GM03348 (cell line): Measurements from ENCODE around the gene DMD.
"Not testable (repeated sequence)": the region's sequence is repeated elsewhere in the genome, so short reads cannot be mapped to it uniquely, and the experiment has no call there.

ENCODE experiments used
- DNase-seq: peaks from one replicate; pipeline ENCODE4 v3.0.0; 2012; ENCODE audit warnings: low spot score

Gene DMD

GRCh38 chrX:32268207-32268606, 943.1 kb downstream of the DMD start:
- no peak for DNase-seq

- DNase-seq: no peak
Observed at GRCh38 chrX:32267796-32268195, 943.6 kb downstream of the DMD start.

DNA sequence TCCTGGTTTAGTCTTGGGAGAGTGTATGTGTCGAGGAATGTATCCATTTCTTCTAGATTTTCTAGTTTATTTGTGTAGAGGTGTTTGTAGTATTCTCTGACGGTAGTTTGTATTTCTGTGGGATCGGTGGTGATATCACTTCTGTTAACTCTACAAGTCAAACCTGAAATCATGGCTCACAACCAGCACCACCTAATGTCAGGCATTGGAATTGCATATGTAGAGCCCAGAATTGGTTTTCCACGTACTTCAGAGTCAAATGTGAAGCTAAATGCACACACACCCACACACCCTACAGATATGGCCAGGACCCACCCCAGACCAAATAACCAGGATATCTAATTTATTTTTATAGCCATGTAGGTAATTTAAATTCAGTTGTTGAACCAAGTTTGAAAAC, 964.7 kb downstream of the DMD start:
- DNase-seq: not testable (repeated sequence)

GRCh38 chrX:32195611-32196010, 1015.7 kb downstream of the DMD start:
- DNase-seq: no peak

DNA sequence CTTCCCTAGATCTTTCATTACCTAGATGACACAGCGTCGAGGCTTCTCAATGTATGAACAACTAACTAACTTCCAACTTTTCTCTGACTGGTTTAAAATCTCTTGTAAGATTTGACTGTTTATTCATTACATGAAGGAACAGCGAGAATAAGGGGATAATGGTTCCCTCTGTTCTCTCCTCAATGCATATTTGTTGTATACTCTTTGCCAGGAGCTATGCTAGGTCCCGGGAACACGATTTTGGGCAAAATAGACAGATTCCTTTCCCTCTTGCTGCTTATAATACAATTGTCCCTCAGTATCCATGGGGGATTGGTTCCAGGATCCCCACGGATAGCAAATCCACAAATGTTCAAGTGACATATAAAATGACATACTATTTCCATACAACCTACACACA, 1020.0 kb downstream of the DMD start:
- DNase-seq: no peak

DNA sequence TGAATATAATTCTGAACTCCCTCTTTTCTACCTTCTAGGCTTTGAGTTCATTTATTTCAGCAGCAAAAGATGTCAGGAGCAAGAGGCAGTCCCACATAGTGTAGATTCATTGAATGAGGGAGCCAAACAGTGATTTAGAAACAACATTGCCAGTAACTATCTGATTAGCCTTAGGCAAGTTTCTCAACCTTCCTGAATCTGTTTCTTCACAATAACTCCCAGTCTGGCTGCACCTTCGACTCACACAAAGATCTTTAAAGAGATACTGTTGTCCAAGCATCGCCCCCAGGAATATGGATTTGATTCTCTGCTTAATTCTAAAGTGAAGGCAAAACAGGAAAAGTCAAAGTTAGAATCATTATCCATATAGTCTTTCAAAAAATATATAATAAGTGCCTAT, 1026.2 kb downstream of the DMD start:
- DNase-seq: no peak

- no peak for DNase-seq
Observed at GRCh38 chrX:32183066-32183465, 1028.3 kb downstream of the DMD start.

- DNase-seq: no peak
Observed at GRCh38 chrX:32176510-32176909, 1034.8 kb downstream of the DMD start.

DNA sequence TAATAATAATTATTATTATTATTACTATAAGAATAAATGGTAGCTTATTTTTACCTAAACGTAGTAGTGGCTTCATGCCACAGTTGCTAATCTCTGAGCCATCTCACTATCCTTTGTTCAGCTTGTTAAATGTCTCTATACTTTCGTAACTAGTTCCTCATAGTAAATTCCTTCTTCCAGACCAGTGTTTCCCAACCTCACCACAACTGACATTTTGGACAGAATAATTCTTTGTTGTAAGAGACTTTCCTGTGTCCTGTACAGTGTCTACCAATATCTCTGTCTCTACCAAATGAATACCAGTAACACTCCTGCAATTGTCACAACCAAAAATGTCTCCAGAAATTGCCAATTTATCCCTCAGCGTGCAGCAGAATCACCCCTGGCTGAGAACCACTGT, 1040.9 kb downstream of the DMD start:
- no peak for DNase-seq

GRCh38 chrX:32155044-32155638, 1056.2 kb downstream of the DMD start:
- no peak for DNase-seq

DNA sequence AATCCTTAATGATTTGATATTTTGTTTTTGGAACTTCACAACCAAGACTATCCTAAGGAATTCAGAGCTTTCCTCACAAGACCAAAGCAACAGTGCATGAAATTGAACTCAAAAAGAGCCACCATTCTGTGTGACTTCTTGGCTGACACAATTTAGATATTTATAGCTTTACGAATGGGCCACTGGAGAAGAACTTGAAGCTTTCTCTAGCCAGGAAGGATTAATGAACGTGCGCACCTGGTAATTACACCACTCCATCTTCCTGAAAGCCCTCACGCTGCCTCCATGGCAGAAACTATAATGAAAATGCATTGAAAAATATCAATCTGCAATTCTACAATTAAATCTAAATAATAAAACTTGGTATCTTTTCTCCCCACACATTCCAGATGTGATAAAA, 1057.8 kb downstream of the DMD start:
- DNase-seq: no peak

- no peak for DNase-seq
Observed at GRCh38 chrX:32150141-32150540, 1061.2 kb downstream of the DMD start.

GRCh38 chrX:32141841-32142240, 1069.5 kb downstream of the DMD start:
- DNase-seq: no peak

- no peak for DNase-seq
Observed at GRCh38 chrX:32139476-32139875, 1071.9 kb downstream of the DMD start.

- DNase-seq: no peak
Observed at GRCh38 chrX:32137525-32137924, 1073.8 kb downstream of the DMD start.

DNA sequence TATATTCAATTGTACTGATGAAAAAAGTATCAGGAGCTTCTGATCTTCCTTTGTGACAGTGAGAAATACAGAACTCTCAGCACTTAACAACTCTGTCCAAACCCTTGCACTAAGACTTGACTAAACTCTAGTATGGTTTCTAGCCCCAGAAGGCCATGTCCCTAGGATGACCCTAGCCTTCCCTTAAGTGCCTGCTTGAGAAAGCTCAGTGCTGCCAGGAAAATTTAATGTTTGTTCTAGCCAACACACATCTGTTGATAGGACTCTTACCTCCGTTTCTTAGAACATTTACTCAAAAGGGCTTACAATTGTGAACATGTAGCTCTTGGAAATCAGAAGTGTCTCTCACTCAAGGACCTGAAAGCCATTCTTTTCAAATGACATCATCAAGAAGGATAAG, 1084.4 kb downstream of the DMD start:
- DNase-seq: no peak

DNA sequence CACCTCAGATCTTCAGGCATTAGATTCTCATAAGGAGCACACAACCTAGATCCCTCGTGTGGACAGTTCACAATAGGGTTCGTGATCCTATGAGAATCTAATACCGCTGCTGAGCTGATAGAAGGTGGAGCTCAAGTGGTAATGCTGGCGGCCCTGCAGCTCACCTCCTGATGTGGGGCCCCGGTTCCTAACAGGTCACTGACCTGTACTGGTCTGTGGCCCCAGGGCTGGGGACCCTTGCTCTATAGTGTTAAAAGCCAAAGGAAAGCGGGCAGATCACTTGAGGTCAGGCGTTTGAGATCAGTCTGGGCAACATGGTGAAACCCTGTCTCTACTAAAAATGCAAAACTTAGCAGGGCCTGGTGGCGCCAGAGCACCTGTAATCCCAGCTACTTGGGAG, 1092.5 kb downstream of the DMD start:
- DNase-seq: no peak

- DNase-seq: no peak
Observed at GRCh38 chrX:32116047-32116446, 1095.3 kb downstream of the DMD start.

DNA sequence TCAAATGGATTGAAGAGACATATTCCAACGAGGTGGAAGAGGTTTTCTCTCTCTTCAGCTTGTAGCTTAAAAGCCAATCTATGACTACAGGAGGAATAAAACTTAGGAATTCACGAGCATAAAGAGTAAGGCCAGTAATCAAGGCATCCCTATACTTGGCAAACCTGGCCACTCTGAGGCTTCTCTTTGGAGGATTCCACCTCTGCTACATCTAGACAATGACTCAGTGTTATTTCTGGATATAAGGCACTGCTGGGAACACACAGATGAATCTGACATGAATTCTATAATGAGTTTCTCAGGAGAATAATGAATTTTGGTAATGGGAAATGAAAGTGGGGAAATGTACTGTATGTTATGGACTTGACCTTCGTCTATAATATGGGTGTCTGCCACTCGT, 1123.7 kb downstream of the DMD start:
- no peak for DNase-seq

DNA sequence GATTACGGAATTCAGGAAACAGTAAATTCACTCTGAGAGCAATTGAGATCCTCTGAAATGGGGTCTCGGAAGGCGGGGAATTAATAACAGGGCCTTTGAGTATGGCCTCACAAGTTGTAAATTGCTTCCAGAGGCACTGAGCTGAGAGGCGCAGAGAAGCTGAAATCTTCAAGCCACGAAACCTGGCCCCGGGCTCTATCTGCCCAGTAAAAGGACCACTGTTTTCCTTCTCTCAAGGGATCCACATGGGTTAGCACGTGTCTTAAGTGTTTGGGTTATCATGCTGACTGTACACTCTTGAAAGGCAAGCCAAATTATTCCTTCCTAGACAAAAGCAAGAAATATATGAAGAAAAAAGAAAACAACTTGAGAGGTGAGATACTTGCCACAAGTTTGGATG, 1126.6 kb downstream of the DMD start:
- DNase-seq: no peak

- no peak for DNase-seq
Observed at GRCh38 chrX:32048285-32048684, 1163.1 kb downstream of the DMD start.

GRCh38 chrX:32045149-32045548, 1166.2 kb downstream of the DMD start:
- no peak for DNase-seq

GRCh38 chrX:32041181-32041580, 1170.2 kb downstream of the DMD start:
- no peak for DNase-seq

DNA sequence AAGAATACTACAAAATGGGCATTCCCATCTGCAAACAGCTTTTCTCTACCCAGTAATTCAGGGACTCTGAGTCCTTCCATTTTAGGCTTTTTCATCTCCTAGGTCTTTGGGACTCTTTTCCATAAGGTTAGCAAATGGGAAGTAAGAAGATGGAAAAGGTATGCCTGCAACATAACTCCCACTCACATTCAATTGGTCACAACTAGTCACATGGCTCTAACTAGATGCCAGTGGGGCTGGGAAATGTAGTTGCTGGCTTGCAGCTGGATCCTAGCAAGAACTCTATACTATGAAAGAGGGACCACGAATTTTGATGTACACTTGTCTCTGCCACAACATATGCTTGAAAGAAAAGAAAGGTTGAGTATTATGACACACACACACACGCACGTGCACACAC, 1184.6 kb downstream of the DMD start:
- no peak for DNase-seq

DNA sequence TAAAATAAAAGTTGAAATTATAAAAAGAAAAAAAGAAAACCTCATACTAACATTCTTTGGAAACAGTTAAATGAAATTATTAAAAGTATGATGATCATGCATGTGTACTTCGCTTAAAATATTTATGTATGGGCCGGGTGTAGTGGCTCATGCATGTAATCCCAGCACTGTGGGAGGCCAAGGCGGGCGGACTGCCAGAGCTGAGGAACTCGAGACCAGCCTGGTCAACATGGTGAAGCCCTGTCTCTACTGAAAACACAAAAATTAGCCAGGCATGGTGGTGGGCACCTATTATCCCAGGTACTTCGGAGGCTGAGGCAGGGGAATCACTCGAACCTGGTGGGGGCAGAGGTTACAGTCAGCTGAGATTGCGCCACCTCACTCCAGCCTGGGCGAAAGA, 1187.3 kb downstream of the DMD start:
- no peak for DNase-seq
